GM11168 (cell line): ENCODE measurements around the gene PDK1.
"Not testable (repeated sequence)": the region's sequence is repeated elsewhere in the genome, so short reads cannot be mapped to it uniquely, and the experiment has no call there.

Experiments used
- in situ Hi-C: fragments of 300-500 bp; cut with MboI; formaldehyde crosslinking; loops from one replicate; pipeline ENCODE4 v1.12.0; 2022; ENCODE audit warnings: low sequenced_read_pairs; ENCODE audit not compliant: unreplicated experiment

Gene PDK1

DNA sequence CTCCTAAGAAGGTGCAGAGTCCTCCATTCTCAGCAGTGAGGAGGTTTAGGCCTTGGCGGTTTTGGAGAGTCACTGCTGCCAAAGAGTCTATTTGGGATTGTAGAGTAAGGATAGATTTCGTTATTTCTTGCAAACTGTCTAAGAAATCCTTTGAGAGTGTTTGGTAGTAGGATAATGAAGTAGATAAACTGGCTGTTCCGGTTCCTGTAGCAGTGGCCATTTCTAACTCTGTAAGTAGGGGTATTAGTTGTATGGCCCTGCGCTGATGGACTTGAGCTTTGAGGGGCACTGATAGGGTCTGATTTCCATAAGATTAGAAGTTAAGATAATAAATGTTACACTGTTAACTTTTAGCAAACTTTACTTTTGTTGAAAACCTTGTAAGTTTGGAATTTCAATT lies 35.5 kb downstream of the PDK1 start:
- in situ Hi-C loops: not testable (repeated sequence)

DNA sequence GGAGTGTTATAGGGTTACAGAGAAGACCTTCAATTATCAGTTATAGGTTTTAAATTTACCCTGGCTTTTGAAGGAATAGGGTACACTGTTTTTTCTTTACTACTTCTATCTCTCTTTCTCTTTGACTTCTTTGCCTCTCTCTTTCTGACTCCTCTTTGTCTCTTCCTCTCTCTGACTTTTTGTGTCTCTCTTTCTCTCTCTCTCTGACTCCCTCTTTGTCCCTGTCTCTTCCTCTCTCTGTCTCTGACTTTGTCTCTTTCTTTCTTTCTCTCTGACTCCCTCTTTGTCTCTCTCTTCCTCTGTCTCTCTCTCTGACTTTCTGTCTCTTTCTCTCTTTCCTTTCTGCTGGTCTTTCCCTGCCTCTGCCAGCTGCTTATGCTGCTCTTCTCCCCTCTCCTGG lies 36.3 kb downstream of the PDK1 start:
- in situ Hi-C loops: not testable (repeated sequence)

DNA sequence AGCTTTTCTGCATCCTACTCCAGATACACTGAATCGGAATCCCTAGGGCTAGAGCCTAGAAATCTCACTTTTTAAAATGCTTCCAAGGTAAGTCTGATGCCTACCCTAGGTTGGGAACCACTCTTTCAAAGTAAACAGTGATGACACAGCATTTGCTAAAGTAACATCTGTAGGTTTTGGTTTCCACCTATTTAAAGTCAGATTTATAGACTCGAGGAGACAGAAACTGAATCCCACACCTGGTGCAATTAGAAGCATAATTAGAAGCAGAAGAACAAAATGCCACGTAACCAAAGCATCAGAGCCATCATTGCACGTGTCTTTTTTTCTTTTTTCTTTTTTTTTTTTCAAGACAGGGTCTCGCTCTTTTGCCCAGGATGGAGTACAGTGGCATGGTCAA lies 40.9 kb downstream of the PDK1 start:
- in situ Hi-C loops: no loop called here

DNA sequence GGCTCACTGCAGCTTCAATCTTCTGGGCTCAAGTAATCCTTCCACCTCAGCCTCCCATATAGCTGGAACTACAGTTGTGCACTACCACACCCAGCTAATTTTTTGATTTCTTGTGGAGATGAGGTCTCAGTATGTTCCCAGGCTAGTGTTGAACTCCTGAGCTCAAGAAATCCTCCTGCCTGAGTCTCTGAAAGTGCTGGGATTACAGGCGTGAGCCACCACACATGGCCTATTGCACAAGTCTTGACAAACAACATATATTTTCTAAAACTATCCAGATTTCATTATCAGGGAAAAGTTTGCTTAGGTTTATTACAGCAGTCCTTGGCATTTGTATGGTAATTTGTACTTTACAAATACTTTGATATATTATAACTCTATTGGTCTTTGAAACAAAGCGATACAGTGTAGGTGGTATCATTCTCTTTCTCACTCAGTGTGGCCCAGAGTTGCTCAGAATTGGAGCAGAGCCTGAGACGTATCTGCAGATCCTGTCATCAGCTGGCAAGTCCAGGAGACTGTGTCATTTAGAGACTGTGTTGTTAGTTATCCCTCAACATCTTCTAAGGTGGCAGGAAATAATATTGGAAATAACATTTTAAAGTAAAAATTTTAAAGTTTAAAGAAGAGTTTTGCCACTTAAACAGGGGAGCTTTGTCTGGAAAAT lies 41.4 kb downstream of the PDK1 start:
- in situ Hi-C loops: no loop called here

DNA sequence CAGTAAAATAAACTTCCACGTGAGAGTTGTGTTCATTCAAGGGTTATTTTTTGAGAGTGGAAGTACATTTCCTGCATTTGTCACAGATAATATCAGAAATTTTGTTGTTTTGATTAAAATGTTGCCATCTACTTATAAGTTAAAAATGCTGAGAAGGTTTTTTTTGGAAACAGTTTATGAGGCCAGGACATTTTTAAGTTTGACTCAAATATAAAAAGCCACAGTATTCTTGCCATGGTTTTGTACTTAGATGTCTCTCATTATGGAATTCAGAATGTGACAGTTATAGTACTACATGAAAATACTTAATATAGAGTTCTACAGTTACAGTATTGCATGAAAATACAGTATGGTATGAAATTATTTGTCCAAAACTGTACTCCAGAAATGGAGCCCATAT lies 44.1 kb downstream of the PDK1 start:
- in situ Hi-C loops: no loop called here

DNA sequence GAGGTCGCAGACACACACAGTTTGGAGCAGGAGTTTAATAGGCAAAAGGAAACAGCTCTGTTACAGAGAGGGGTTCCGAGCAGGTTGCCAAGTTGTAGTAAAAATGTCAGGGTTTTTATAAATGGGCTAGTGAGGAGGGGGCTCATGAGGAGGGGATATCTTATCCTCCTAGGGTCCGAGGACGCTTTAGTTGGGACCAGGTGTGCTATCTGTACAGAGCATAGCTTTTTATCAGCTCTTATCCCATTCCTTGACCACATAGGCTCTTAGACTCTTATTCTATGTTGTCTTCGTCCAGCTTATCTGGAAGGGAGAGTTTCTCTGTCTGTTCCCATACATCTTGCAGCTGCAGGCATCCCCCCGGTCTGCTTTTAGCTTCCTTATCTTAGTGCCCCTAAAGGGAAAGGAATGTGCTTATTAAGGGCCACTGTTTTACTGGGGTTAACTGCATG lies 44.7 kb downstream of the PDK1 start:
- in situ Hi-C loops: no loop called here

DNA sequence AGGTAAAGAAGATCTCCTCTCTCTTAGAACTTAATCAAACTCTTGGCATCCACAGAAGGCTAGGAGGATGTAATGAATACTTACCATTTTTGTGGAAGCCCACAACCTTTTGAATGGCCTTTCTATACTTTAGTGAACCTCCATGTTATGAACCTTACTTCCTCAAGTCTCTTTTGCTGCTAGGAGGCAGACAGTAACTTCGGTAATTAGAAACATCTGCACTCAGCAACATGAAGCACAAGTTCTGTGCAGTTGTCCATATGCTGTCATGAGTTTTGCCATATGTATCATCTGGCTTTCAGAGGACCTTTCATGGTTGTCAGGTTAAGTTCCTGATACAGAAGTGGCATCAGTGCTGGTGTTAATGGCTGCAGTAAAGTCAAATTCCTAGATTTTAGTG lies 50.4 kb downstream of the PDK1 start:
- in situ Hi-C loops: no loop called here

DNA sequence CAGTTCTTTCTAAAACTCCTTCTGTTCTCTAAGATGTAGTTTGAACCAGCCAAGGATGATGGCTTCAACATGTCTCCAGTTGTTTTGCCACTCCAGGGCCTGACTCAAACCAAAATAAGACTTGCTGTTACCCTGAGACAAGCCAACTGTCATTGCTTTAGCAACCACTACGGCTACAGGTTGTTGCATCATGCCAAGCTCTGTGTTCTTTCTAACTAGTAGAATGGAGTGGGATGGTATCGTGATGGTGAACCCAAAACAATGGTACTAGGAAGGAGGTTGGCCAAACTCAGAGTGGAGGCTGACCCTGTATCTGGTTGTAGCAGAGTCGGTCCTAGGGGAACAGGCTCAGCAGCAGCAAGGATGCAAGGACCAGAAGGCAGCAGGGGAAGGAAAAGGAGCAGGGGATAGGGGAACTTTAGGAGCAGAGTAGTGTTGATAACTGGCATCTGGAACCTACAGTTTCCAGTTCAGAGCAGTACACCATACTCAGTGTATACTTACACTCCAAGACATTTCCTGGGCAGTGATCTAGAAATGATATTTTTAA lies 51.6 kb downstream of the PDK1 start:
- in situ Hi-C loops: no loop called here

DNA sequence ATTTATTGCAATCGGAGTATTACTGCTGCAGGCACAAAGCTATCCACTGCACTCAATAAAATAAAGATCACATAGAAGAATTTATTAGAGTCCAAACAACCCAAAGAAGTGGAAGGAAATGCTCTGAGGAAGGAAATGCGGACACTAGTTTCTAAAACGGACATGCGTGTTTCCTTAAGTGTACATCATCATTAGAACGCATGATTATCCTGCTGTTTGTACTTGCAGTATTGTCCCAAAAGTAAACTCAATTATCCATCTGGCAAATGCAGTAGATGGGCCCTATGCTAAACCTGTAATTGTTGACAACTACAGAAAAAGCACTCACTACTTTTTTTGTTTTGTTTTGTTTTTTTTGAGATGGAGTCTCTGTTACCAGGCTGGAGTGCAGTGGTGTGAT lies 53.6 kb downstream of the PDK1 start:
- in situ Hi-C loops: no loop called here

DNA sequence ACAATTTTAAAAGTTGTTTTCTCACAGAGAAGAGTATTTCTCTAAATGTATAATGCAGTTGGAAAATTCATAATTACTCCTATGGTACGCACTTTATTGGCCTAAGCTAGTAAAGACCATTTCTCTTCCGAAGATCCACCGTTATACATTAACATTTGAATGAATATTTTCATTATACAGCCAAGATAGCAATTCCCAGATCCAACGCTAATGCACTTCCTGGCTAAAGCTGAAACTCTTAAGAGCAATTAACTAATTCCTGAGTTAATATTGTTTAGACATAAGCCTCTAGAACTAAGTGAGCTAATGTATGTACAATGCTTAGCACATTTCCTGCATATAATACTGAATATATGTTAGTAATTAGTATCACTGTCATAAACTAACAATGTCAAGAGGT lies 56.2 kb downstream of the PDK1 start:
- in situ Hi-C loops: no loop called here

DNA sequence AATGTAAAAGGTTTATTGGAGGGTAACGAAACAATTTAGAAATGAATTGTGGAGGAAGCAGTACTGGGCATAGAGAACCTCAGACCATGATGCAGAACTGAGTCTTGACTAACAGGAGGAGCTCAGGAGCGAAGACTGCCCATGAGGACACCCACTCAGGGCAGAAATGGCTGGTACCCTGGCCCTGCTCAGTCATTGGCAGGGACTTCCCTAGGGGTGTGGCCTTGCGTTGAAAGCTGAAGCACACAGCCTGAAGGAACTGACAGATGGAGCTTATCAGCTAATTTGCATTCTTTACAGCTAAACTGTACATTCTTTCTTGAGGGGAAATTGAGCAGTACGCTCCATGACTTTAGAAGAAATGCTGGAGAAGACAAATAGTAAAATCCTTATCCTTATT lies 57.1 kb downstream of the PDK1 start:
- in situ Hi-C loops: no loop called here

DNA sequence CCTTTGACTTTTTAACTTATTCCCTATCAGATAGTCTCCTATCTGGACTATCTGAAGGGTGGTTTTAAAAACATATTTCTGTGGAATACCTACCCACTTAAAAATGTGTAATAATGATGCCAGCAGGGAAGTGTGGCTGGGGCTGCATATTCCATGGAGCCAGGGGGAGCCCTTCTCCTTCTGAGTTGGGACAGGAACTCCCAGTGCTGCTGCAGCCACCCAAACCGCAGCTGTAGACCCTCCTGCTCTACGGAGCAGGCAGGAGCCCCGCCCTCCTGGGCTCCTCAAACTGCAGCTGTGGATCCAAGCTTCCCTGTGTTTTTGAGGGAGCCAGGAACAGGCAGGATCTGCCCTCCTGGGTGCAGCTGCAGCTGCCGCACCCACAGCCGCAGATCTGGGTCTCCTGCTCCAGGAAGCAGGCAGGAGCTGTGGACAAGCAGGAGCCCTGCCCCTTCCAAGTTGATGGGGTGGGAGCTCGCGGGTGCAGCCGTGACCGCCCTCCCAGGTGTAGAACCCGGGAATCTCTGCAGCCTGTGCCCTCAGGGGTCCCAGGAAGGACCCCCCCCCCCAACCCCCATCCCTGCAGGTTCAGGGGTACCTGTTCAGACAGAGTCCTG lies 57.8 kb downstream of the PDK1 start:
- in situ Hi-C loops: no loop called here

DNA sequence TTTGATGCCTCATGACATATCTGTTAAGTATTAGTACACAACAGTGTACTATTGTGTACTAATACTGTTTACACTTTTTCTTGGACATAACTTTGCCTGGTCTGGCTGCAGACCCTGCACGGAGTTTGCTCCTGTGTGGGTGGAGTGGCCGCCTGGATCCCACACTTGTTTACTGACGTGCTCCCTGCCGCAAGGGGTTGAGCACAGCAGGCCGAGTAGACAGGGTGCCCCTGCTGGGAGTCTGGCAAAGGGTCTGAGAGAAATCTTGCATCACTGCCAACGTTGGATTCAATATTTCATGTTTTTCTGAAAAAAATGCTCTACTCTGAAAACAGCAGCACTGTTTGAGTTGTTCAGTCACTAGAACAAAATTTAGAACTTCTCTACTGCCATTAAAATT lies 59.0 kb downstream of the PDK1 start:
- in situ Hi-C loops: no loop called here

DNA sequence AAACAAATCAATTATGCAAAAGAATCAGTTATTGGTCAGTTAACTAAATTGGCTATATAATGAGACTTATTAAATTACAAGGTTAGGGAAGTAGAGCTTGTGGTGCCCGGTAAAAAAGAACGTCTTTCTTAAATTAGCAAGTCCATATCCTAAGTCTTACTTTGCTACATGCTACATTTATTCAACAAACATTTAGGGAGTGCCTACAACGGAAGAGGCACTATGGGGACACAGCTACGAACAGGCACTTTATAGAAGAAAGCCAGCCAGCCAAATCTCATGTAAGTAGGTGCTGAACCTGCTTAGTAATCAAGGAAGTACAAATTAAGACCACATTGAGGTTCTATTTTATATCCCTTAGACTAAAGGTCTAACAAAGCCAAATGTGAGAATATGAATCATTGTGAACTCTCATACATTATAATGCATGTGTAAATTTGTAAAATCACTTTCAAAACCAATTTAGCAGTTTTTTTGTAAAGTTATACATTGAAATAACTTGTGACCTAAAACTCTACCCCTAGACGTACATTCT lies 59.9 kb downstream of the PDK1 start:
- in situ Hi-C loops: no loop called here

DNA sequence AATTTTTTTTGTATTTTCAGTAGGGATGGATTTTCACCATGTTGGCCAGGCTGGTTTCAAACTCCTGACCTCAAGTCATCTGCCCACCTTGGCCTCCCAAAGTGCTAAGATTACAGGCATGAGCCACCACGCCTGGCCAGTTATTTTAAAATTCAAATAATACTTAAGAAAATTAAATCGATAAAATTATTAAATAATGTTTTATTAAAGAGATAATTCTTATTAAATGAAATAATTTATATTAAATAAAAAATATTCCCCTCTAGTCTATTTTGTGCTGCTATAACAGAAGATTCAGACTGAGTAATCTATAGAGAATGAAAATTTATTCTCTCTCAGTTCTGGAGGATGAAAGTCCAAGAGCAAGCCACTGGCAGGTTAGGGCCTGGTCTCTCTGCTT lies 61.2 kb downstream of the PDK1 start:
- in situ Hi-C loops: no loop called here

DNA sequence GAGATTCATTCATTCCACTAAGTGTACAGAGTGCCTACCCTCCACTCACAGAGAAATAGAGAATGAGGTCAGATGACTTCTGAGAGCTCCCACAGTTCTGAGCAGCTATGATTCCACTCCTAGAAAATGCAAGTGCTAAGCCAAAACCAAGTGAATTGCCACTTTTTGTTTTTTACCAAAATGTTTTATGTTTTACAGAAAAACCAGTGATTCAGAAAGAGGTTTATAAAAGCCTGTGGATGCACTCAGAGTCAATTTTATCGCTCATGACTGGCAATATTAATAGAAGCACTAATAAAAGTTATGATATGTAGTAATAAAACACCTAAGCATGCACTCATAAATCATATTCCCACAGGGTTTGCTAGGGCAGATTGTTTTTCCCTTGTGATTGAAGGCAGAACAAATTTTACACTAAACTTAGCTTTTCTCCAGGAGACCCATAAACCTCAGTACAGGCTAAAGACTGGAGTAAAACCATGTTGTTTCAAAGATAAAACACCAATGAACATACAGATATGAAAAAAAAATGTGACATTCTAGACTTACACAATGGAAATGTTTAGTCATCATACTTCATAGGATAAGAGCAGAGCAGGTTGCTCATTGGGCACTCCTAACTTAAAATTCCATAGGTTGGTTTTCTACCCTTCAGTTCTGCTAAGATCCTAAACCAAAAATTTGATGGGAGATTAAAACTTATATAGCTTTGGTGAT lies 67.5 kb downstream of the PDK1 start:
- in situ Hi-C loops: no loop called here

DNA sequence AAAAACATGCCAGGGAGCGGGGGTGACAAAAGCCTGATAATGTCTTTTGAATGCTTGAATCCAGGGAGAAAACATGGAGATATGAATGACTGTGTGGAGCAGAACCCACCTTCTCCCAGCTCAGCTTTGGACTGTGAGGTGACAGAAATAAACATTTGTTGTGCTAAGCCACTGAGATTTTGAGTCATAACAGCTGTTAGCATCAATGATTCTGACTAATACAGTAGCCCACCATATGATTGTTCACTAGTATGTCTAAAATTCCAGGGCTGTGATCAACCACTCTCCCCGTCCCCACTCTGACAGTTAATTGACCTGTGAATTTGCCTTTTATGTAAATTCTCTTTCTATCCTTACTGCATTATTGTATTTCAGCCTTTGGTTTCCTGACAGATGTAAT lies 69.1 kb downstream of the PDK1 start:
- in situ Hi-C loops: no loop called here

DNA sequence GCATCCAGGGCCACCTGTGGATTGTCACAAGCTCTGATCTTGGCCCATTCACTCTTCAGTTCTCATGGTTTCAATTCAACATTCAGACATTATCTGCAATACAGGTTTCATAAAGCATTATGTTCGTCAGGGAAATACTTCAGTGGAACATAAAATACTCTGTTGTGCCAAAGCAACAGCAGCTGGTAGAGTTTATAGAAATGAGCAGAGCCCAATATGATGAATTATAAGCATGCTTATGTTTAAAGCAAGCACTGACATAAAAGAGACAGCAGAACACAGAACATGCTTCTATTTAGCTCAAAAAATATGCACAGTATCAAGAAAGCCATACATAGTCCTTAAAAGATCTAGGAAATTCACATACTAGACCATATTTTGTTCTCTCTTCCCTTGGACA lies 71.3 kb downstream of the PDK1 start:
- in situ Hi-C loops: no loop called here

DNA sequence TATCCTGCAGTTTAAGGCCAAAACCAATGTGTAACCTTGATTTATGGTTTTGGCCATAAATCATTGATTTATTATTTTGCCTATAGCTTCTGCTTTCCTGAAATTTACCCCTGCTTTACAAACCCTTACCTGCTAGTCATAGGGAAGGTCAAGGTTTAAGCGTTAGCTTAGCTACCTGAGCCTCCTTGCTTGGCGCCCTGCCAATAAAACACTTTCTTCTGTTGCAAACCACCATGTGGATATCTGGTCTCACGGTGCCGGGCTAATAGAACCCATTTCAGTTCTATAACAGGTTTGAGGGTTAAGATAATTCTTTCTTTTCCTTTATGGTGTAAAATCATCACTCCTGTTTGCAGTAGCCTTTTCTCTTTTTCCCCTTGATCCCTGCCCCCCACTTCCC lies 72.2 kb downstream of the PDK1 start:
- in situ Hi-C loops: no loop called here

DNA sequence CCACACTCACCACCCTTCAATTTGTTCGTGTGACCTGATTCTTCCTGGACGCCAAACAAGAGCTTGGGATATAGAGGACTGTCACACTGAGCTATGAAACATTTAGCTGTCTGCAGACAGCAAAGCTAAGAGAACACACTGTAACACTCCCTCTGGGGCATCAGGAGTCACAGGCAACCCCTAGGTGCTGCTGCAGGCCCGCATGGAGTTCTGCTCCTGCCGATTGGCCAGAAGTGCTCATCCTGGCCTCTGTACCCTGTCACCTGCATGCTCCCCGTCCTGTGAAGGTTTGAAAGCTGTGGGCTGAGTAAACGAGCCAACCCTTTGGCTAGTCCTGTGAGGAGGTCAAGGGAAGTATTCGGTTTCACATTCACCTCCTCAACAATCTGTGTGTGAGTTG lies 73.7 kb downstream of the PDK1 start:
- in situ Hi-C loops: no loop called here

DNA sequence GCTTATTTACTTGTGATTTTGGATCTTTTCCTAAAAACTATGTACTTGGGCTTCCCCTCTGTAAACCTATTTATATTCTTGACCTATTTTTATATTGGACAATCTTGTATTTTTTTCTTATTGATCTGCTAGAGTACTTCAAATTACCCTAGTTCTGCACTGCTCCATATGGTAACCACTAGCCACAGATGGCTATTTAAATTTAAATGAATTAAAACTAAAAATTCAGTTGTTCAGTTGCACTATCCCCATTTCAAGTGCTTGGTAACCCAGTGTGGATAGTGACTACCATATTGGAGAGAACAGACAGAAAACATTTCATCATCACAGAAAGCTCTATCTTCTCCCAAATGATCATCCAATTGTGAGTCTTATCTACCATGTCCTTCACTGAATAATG lies 74.3 kb downstream of the PDK1 start:
- in situ Hi-C loops: no loop called here
